Central memory CD4-positive, alpha-beta T cell (primary cell): ENCODE results near the gene ZNF525.
"Not testable (repeated sequence)": the region's sequence is repeated elsewhere in the genome, so short reads cannot be mapped to it uniquely, and the experiment has no call there.

Experiments
- DNase-seq: peaks from one replicate; pipeline ENCODE4 v3.0.0; 2022
- total RNA-seq, 3 experiments: gene quantifications; one replicate each; lab custom pipeline; 2026; lab: John Stamatoyannopoulos, UW

ZNF525 gene
- total RNA-seq = 17.6 to 53.3 (median 31.4) reads per million in 3 experiments

DNA sequence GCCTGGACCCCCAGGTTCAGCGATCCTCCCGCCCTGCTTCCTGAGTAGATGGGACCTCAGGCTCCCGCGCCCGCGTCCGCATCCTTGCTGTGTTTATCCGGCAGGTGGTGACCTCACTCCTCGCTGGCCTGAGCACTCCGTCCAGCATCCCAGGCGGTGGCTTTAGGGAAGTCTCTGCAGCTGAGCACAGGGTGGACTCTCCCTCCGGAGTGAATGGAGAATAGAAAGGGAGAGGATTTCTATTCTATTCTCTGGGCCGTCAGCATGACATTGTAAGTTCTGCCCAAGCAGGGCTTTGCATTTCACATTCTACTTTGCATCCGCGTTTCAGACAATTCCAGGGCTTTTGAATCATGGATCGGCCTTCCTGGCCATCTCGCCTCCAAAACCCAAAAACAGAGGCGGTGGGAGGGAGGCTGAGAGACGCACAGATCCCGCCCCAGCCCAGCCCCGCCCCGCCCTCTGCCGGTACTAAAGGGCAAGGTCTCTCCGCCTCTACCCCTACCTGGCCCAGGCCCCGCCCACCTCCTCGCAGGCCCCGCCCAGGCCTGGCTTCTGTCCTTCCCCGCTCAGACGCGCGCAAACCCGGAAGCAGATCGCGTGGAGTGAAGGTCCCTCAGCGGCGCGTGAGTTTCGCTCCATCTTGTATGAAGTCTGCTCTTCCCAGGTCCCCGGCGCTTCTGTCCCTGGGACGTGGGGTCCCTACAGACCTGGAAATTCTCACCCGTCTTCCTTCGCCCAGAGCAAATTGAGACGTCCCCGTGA lies at the start of gene ZNF525:
ZNF525 (plus strand) TSS at position 572 of the 765 bp plus-strand sequence. CDS start 6,577 bp downstream, outside the sequence.
- DNase-seq = peak; percentile 94

- DNase-seq = no peak
Observed at GRCh38 chr19:53328967-53329366, 36.5 kb upstream of the ZNF525 start.

DNA sequence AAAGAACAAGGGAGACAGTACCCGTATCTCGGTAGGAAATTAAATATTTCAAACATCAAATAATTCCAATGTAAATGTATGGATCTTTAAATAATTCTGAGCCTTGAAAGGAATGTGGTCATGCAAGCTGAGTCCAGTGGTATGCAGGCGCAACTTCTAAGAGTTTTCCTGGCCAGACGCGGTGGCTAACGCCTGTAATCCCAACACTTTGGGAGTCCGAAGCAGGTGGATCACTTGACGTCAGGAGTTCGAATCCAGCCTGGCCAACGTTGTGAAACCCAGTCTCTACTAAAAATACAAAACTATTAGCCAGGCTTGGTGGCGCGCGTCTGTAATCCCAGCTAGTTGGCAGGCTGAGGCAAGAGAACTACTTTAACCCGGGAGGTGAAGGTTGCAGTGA lies 33.0 kb upstream of the ZNF525 start:
- no peak for DNase-seq

- DNase-seq = no peak
Observed at GRCh38 chr19:53333066-53333462, 32.4 kb upstream of the ZNF525 start.

- DNase-seq = peak; percentile 94
Observed at GRCh38 chr19:53333463-53334449, 31.7 kb upstream of the ZNF525 start, which contains the start of gene ZNF845. TSS of gene ZNF845 (plus strand) at chr19:53333749. CDS start at chr19:53341308, 7,559 bp downstream.

DNA sequence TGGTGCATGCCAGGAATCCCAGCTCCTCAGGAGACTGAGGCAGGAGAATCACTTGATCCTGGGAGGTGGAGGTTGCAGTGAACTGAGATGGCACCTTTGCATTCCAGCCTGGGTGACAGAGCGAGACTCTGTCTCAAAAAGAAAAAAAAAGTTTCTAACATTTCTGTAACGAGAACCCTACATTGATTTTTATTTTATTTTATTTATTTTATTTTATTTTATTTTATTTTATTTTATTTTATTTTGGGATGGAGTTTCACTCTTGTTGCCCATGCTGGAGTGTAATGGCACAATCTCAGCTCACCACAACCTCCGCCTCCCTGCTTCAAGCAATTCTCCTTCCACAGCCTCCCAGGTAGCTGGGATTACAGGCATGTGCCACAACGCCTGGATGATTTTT lies 21.1 kb upstream of the ZNF525 start:
- DNase-seq = not testable (repeated sequence)

DNA sequence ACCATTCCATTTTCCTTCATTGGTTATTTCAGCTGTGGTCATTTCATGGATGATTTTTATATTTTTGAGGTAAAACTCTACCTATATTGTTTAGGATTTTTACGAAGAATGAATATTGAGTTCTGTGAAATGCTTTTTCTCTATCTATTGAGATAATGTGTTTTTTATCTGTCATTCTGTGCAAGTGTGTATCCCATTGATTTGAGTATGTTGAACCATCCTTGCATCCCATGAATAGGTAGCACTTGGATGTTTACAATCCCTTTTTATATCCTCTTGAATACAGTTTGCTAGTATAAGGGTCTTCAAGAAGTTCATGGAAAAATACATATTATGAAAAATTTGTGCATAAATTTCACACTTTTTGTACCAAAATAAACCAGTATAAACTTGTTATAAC lies 9.8 kb upstream of the ZNF525 start:
- DNase-seq = no peak

DNA sequence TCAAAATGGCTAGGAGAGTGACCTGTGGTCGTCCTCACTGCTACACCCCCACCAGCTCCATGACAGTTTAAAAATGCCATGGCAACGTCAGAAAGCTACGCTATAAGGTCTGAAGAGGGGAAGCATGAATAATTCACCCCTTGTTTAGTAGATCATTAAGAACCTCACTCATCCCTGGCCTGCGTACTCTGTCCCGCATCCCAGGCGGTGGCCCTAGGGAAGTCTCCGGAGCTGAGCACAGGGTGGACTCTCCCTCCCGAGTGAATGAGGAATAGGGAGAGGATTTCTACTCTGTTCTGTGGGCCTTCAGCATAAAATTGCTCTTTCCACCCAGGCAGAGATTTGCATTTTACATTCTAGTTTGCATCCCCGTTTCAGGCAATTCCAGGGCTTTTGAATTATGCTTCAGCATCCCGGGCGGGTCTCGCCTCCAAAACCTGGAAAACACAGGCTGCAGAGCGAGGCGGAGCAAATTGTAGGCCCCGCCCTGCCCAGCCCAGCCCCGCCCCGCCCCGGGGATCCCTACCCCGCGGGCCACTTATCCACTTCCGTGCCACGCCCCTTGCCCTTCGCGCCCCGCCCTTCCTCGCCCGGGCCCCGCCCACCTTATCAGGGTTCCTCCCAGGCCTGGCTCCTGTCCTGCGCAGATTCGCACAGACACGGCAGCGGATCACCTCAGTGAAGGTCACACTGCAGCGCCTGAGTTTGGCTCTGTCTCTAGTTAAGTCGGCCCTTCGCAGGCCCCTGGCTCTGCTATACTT lies 7.5 kb upstream of the ZNF525 start:
- DNase-seq = no peak

- DNase-seq = not testable (repeated sequence)
Observed at GRCh38 chr19:53360056-53360455, 5.4 kb upstream of the ZNF525 start.

DNA sequence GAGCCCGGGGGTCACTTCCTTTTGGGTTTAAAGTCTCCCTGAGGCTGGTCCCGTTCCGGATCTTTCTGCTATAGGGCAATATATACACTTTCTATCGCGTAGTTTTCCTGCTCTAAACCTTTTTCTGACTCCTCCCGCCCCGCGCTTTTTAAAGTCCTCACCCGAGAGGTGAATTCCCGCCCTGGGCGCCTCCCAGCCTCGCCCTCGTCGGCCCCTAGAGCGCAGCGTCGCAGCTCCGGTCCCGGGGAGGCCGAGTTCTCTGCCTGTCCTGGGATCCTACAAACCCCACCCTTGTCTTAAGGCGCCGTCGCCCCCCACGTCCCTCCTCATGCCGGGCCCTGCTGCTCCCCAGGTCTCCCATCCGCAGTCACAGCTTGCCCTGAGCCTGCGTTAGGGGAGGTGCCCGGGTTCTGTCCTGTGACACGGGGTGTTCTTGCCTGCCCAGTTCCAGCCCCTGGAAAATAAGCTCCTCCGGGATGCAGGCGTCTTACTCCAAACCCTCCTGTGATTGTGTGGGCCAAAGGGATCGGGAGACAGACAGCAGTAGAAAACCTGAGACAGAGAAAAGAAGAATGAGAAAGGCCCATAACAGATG lies 491 bp downstream of the ZNF525 start:
- DNase-seq = no peak

- DNase-seq = no peak
Observed at GRCh38 chr19:53372196-53372595, 6.7 kb downstream of the ZNF525 start.

DNA sequence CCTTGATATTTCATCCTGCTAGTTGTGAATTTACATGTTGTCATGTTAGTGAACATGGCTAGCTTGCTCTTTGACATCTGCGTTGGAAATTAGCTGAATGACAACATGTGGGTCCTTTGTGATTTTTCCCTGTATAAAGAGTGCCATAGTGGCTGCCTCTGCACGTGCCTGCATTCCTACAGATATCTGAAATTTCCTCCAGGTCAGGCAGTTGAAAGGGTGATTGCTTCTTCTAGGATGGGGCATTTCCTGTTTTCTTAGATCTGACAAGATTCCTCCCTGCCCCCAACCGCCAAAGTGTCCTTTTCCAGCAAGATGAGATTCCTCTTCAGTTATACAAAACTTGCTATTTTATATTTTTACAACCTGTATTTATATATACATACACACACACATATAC lies 8.8 kb downstream of the ZNF525 start:
- DNase-seq = no peak

DNA sequence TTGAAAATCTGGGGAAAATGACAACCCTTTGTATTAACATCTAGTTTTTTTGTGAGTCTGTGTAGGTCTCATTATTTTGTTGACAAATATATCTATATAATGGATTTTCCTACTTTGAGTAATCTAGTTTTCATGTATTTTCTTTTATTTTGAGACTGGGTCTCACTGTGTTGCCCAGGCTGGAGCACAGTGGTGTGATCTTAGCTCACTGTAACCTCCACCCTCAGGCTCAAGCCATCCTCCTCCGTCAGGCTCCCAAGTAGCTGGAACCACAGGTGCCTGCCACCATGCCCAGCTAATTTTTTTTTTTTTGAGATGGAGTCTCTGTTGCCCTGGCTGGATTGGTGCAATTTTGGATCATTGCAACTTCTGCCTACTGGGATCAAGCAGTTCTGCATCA lies 9.2 kb downstream of the ZNF525 start:
- no peak for DNase-seq

GRCh38 chr19:53381376-53381775 lies 15.9 kb downstream of the ZNF525 start:
- DNase-seq = no peak

- no peak for DNase-seq
Observed at GRCh38 chr19:53388168-53388567, 22.7 kb downstream of the ZNF525 start.

DNA sequence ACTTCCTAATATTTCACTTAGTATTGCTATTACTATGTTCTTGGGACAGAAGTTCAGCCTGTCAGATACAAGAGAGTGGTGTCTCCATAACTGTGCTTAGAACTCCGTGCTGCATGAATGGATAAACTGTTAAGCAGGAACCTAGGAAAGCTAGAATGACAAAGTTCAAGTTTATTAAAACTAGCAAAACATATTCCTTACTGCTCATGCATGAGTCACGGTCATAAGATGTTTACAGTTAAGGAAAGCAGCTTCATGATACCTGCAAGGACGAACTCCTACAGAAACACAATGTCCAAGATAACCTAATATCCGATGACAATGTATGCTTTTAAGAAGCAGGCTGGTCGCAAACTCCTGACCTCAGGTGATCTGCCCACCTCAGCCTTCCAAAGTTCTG lies 23.4 kb downstream of the ZNF525 start:
- DNase-seq = no peak

- DNase-seq = no peak
Observed at GRCh38 chr19:53389571-53389970, 24.1 kb downstream of the ZNF525 start.

GRCh38 chr19:53389978-53390377 lies 24.5 kb downstream of the ZNF525 start:
- no peak for DNase-seq

DNA sequence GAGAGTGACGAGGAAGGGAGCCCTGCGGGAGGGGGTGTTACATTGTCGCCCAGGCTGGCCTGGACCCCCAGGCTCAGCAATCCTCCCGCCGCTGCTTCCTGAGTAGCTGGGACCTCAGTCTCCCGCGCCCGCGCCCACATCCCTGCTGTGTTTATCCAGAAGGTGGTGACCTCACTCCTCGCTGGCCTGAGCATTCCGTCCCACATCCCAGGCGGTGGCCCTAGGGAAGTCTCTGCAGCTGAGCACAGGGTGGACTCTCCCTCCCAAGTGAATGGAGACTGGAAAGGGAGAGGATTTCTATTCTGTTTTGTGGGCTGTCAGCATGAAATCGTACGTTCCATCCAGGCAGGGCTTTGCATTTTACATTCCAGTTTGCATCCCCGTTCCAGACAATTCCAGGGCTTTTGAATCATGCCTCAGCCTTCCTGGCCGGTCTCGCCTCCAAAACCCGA lies 29.0 kb downstream of the ZNF525 start:
- DNase-seq = no peak

- DNase-seq = peak; percentile 93
Observed at GRCh38 chr19:53394974-53395839, 29.7 kb downstream of the ZNF525 start, which contains the start of gene ZNF765. TSS of gene ZNF765 (plus strand) at chr19:53395149. CDS start at chr19:53398016, 2,867 bp downstream.
